NCI-H2227 (cell line): ENCODE results near the gene AANAT.

ENCODE experiments used
- DNase-seq: peaks from one replicate; lab custom pipeline; 2025; ENCODE audit not compliant: unreplicated experiment; lab: John Stamatoyannopoulos, UW

Gene AANAT

DNA sequence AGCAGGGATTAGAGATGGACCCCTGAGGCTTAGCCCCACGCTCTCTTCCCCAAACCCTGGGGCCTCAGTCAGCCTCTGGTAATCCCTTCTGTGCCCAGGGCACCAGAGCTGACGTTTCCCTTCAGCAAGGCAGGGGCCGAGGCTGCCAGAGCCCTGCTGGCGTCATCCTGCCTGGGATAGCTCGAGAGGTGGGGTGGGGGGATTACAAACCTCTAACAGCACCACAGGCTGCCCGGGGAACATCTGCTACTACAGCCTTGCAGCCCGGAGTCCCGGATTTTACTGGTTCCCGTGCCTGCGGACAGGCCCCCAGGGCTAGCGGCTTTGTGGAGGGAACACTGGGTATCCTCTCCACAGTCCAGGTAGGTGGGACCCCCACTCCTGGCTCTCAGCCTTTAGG is at the start of gene AANAT:
Gene AANAT, plus strand, starts transcription at position 238 of the 400 bp plus-strand sequence. CDS start 1,144 bp downstream, outside the sequence.
- peak; percentile 29 for DNase-seq

DNA sequence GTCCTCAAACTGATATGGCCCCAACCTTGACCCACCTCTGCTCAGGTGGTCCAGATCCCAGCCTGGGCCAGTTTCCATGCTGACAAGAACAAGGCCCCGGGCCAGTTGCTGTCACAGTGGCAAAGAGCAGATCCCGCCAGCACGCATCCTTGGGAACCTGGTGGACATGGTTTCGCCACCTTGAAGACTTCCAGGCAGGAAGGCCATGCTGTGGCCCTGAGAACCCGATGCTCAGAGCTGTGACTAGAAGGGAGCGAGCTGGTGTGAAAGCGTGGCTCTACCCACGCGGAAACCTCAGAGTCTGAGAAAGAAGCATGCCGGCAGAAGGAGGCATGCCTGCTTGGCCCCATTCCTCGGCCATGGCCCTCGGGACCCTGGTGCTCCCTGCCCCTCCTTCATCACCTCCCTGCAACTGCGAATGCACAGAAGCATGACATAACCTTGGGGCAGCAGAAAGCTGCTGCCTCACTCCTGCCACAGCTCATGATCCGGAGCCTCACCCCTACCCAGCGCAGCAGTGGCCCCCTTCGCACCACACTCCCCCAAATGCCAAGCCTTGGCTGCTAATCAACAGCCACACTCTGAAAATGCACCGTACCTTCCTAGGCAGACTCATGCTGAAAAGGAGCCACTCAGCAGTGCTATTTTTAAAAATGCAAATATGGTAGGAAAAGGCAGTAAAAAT is 47.7 kb upstream of the AANAT start:
- DNase-seq = no peak

- no peak for DNase-seq
Measured at GRCh38 chr17:76420356-76421043, 46.9 kb upstream of the AANAT start.

- DNase-seq = peak; percentile 24
Measured at GRCh38 chr17:76421044-76421407, 46.4 kb upstream of the AANAT start.

- no peak for DNase-seq
Measured at GRCh38 chr17:76422406-76422805, 45.0 kb upstream of the AANAT start.

GRCh38 chr17:76422860-76423259 is 44.5 kb upstream of the AANAT start:
- no peak for DNase-seq

- DNase-seq = no peak
Measured at GRCh38 chr17:76426853-76427252, 40.5 kb upstream of the AANAT start.

DNA sequence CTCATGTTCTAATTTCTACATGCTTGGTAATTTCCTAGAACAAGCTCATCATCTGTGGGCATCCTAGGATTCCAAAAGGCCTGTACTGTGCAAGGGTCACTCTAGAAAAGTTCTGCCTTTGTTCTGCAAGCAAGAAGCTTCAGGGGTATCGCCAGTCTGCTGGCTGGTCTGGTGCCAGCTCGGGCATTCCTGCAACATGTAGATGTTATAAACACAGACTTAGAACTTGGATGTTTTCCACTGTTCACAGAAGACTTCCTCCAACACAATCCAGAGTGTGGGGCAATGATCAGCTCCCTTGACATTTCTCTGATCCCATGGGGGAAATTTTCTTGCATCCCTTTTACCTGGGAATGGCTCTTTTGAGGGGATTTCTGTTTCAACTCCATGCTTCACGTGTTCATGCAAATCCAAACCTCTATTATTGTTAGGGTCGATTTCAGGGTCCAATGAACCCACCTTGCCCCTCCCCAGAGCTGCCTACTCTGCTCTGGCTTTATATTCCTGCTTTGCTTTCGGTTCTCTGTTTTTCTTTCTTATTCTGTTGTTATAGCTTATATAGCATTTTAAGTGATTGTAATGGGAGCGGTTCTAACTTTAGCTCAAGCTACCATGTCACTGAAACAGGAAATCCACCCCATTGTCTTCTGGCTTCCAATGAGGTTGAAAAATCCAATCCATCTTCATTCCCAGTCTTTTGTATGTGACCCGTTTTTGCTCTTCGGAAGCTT is 39.7 kb upstream of the AANAT start:
- no peak for DNase-seq

GRCh38 chr17:76428511-76428910 is 38.9 kb upstream of the AANAT start:
- no peak for DNase-seq

DNA sequence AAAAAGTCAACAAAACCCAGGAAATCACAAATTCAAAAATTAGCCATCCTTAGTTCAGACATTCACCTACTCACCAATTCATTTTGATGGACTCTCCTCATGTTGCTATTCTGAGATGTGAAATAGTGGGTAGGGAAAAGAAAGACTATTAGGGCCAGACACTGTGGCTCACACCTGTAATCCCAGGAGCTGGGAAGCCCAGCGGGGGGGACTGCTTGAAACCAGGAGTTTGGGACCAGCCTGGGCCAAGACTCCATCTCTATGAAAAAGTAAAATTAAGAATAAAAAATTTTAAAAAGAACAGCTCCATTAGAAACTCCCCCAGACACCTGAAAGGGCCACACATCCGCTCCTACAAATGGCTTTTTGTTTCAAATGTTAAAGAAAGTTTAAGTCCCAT is 35.9 kb upstream of the AANAT start:
- DNase-seq = no peak

DNA sequence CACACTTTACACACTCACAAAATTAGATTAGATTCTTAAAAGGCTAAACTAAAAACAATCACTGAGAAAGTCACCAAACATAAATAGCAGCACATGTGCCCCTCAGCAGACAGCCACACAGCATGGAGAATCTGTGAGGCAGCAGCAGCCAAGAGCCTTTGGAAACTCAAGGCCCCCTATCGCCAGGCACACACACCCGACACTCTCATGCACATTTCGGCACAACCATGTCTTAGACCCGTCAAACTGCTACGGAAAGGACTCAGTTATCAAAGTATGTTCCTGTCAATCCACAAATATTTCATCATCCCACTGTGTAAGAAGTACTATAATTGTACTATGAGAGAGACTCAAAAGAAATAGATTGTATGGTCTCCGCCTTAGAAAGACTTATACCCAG is 35.4 kb upstream of the AANAT start:
- DNase-seq = no peak

- peak; percentile 16 for DNase-seq
Measured at GRCh38 chr17:76432712-76433336, 34.6 kb upstream of the AANAT start.

DNA sequence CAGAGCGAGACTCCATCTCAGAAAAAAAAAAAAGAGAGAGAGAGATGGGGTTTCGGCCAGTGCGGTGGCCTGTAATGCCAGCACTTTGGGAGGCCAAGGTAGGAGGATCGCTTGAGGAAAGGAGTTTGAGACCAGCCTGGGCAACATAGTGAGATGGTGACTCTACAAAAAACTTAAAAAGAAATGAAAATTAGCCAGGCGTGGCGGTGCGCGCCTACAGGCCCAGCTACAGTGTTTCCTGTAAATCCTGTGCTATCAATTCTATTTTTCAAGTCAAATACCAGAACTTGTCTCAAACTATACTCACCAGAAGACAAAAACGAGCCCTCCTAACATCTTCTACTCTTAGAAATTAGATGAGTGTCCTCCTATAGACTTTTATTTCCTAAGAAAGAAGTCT is 33.7 kb upstream of the AANAT start:
- DNase-seq = no peak

DNA sequence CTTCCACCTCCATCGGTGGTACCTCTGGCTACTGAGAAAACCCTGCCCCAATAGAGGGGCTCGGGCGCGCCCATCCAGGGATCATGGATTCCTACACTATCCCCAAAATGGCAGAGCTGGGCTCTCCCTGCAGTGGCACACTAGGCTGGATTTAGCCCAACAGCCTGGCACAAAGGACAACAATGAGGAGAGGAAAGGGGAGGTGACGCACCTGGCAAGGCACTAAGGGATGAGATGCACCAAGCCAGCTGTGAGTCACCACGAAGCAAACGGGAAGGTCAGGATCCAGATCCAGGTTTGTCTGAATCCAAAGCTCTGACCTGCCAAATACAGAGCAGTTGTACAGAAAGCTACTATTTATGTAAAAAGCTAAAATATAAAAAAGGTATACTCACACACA is 32.5 kb upstream of the AANAT start:
- DNase-seq = no peak

DNA sequence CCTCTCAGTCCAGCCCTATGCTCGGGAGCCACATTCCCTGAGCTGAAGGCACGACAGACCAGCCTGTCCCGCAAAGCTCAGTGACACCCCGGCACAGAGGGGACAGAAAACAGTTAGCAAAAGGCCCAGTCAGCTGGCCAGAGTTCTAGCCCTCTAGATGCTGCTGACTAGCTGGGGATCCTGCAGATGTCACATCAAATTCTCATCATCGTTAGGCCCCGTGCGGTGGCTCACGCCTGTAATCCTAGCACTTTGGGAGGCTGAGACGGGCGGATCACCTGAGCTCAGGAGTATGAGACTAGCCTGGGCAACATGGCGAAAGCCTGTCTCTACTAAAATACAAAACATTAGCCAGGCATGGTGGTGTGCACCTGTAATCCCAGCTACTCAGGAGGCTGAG is 31.7 kb upstream of the AANAT start:
- DNase-seq = no peak

DNA sequence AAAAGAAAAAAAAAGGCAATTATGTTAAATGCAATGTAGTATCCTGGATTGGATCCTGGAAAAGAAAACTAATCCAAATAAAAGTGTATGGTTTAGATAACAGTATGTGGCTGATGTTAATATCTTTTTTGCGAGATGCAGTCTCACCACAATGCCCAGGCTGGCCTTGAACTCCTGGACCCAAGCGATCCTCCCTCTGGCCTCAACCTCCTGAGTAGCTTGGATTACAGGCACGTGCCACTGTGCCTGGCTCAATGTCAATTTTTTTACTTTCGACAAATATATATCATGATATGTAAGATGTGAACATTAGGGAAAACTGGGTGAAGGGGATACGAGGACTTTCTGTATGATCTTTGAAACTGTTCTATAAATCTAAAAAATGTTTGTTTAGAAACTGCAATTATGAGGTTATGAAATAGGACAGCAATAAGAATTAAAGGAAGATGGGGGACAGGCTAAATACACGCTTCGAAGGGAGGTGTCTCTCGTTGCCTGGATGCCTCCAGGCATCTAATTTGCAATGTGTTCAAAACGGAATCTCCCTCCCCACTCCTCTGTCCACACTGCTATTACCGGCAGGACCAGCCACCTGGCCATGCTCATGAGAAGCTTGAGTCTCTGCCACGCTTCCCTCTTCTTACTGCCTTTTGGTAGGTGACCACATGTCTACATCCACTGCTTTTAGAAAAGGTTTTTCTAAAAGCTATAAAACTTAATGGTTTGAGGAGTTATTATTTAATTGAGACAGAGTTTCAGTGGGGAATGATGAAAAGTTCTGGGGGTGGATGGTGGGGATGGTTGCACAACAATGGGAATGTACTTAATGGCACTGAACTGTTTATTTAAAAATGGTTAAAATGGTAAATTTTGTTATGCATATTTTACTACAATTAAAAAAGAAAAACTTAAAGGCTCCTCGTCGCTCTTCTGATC is 29.7 kb upstream of the AANAT start:
- peak; percentile 14 for DNase-seq

GRCh38 chr17:76438906-76439305 is 28.5 kb upstream of the AANAT start:
- DNase-seq = no peak

- no peak for DNase-seq
Measured at GRCh38 chr17:76439314-76439928, 28.0 kb upstream of the AANAT start.

DNA sequence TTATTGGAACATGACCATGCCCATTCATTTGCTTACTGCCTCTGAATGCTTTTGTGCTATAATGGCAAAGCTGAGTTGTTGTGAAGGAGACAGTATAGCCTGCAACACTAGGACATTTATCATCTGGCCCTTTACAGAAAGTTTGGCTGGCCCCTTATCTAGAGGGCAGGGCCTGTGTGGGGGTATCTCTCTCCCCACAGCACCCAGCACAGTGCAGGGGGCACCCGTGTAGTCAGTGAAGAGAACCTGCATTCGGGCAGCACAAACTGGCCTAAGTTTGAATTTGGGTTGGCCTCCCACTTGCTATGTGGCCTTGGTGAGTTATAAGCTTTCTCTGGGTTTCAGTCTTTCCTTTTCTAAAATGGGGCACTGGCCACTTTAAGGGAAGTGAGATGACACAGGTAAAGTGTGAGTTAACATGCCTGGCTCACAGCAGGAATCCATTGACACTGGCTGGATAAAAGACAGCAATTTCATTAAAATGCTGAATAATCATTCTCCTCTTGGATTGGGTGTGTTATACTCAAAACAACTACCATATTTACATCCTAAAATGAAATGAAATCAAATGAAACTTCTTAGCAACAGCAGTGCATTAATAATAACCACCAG is 26.5 kb upstream of the AANAT start:
- DNase-seq = no peak
